ENCODE data around the gene SEMA5B. TPM values are rescaled to one million over a fixed set of nuclear protein-coding genes. Genes with fewer than 3 reads are reported as not detected.

Gene SEMA5B
- total and polyA plus RNA-seq, 2 donors (not counting 1 experiment from before 2014, with no cell fraction given): not detected

DNA sequence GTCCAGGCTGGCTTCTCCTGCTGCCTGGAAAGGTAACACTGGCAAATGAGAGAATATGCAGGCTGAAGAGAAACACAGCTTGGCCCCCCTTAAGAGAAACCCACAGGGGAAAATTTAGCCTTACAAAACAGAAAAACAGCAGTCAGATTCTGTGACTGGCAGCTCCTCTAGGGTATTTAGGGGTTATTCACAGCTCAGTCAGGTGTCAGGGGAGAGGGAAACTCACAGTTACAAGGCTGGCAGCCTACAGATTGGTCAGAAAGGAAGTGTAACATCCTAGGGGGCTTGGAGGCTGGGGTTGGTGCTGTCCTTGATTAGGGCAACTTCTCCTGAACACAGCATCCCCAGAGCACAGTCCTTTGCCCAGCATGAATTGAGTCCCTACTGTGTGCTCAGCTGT, 81.4 kb downstream of the SEMA5B start:
- Histone ChIP-seq H3K27me3 (replicated peaks in 1 of 4; ENCODE audit: control extremely low read depth in 1 of 4, control insufficient read depth in 3 of 4, insufficient read depth in 4 of 4, low read length in 3 of 4) (peaks cover 0 to 5% (median 1%) of the 10 kb centered on the region in 4 experiments), H3K36me3 (replicated peaks in 1 of 2; ENCODE audit: control extremely low read depth in 1 of 2, control insufficient read depth in 1 of 2, extremely low read depth in 1 of 2, insufficient read depth in 2 of 2, low read length in 1 of 2) (no peaks in the 10 kb centered on the region), H3K9me3 (ENCODE audit: control extremely low read depth in 1 of 3, control insufficient read depth in 2 of 3, insufficient read depth in 1 of 3, low read length in 2 of 3) (no peaks in the 10 kb centered on the region), H3K4me2 (replicated peaks; ENCODE audit: low read depth, low read length, poor library complexity, severe bottlenecking) (no peak overlapping the region), H2AFZ (ENCODE audit: insufficient read depth, low read depth, low read length, poor library complexity, severe bottlenecking) (no peak overlapping the region), H3K4me1 (ENCODE audit: control insufficient read depth in 2 of 2, insufficient read depth in 2 of 2, low read length in 2 of 2) (peaks cover 15 to 20% of the 10 kb centered on the region in 2 donors), H4K20me1 (ENCODE audit: control insufficient read depth, insufficient read depth, low read length, poor library complexity, severe bottlenecking) (no peaks in the 10 kb centered on the region), H3K27ac (ENCODE audit: low read length in 2 of 2) (no peak overlapping the region), H3K9ac (ENCODE audit: low read length) (no peak overlapping the region), H3K4me3 (ENCODE audit: control extremely low read depth in 1 of 5, extremely low read depth in 1 of 5, insufficient read depth in 1 of 5, low read depth in 2 of 5, low read length in 4 of 5) (no peak overlapping the region), H3K79me2 (ENCODE audit: control insufficient read depth, insufficient read depth, low read length) (no peaks in the 10 kb centered on the region)
- TF ChIP-seq, protein P1, sequence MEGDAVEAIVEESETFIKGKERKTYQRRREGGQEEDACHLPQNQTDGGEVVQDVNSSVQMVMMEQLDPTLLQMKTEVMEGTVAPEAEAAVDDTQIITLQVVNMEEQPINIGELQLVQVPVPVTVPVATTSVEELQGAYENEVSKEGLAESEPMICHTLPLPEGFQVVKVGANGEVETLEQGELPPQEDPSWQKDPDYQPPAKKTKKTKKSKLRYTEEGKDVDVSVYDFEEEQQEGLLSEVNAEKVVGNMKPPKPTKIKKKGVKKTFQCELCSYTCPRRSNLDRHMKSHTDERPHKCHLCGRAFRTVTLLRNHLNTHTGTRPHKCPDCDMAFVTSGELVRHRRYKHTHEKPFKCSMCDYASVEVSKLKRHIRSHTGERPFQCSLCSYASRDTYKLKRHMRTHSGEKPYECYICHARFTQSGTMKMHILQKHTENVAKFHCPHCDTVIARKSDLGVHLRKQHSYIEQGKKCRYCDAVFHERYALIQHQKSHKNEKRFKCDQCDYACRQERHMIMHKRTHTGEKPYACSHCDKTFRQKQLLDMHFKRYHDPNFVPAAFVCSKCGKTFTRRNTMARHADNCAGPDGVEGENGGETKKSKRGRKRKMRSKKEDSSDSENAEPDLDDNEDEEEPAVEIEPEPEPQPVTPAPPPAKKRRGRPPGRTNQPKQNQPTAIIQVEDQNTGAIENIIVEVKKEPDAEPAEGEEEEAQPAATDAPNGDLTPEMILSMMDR (IDR thresholded peaks at IDR 0.05): no peak
- no peak for TF ChIP-seq EZH2 (IDR thresholded peaks at IDR 0.05; ENCODE audit: borderline replicate concordance, insufficient read depth, low read depth, low read length, poor library complexity, severe bottlenecking)
- no peak overlapping the region for H3K27ac Mint-ChIP-seq
- no peak overlapping the region for H3K4me3 Mint-ChIP-seq
- no peak for ATAC-seq (ENCODE audit: low read depth)
- intact Hi-C loops (cut with micrococcal nuclease): no loop called here
- ChIA-PET POLR2A (no interaction called here), CTCF (interaction anchor here (0.6 to 2.2 kb wide), 2 partner anchors 45 to 82 kb away, joined by 3 to 6 read pairs; no protein-coding TSS in a partner anchor)
- DNase-seq: no peak
- H3K27me3 Mint-ChIP-seq: no peaks in the 10 kb centered on the region
- H3K4me1 Mint-ChIP-seq: peaks cover 13% of the 10 kb centered on the region
- H3K9me3 Mint-ChIP-seq (ENCODE audit: insufficient read depth): no peaks in the 10 kb centered on the region

DNA sequence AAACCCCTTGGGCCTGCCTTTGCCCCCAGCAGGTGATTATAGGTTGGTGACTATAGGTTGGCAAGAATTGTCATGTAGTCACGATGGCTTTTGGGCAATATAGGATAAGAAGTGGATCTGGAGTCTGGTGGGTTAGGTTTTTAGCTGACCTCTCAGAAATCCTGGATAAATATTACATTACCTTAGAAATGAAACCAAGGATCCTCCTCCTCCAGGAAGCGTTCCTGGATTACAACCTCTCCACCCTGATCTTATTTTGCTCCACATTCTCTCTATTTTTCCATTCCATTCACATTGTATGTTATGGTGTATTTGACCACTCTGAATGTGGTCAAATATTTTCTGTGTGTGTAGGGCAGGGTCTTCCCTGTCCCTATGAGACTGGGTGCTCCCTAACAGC, 82.3 kb downstream of the SEMA5B start:
- no peak overlapping the region for H3K27ac Mint-ChIP-seq
- no CpG with 5 or more reads among the region's 2 CpGs for WGBS (ENCODE audit: insufficient coverage)
- ChIA-PET POLR2A (no interaction called here), CTCF (interaction anchor here (0.6 to 2.2 kb wide), 3 partner anchors 44 to 100 kb away, joined by 3 to 6 read pairs (median 3); no protein-coding TSS in a partner anchor)
- H3K4me1 Mint-ChIP-seq: peaks cover 16% of the 10 kb centered on the region
- H3K4me1 ChIP-seq (ENCODE audit: control insufficient read depth in 2 of 2, insufficient read depth in 2 of 2, low read length in 2 of 2): peaks cover 15 to 21% of the 10 kb centered on the region in 2 donors
- DNase-seq (no peak), ATAC-seq (ENCODE audit: low read depth) (no peak)
- no peaks in the 10 kb centered on the region for H3K36me3 ChIP-seq (replicated peaks in 1 of 2; ENCODE audit: control extremely low read depth in 1 of 2, control insufficient read depth in 1 of 2, extremely low read depth in 1 of 2, insufficient read depth in 2 of 2, low read length in 1 of 2)
- no peak overlapping the region for H3K4me3 Mint-ChIP-seq
- H3K27me3 Mint-ChIP-seq: no peaks in the 10 kb centered on the region
- H3K9ac ChIP-seq (ENCODE audit: low read length): no peak overlapping the region
- intact Hi-C loops (cut with micrococcal nuclease): no loop called here
- TF ChIP-seq EZH2 (IDR thresholded peaks at IDR 0.05; ENCODE audit: borderline replicate concordance, insufficient read depth, low read depth, low read length, poor library complexity, severe bottlenecking): no peak
- TF ChIP-seq, protein P1 (IDR thresholded peaks at IDR 0.05): no peak
- H2AFZ ChIP-seq (ENCODE audit: insufficient read depth, low read depth, low read length, poor library complexity, severe bottlenecking): no peak overlapping the region
- H4K20me1 ChIP-seq (ENCODE audit: control insufficient read depth, insufficient read depth, low read length, poor library complexity, severe bottlenecking): no peaks in the 10 kb centered on the region
- H3K27ac ChIP-seq (ENCODE audit: low read length in 2 of 2): no peak overlapping the region
- peaks cover 0 to 5% (median 1%) of the 10 kb centered on the region in 4 experiments for H3K27me3 ChIP-seq (replicated peaks in 1 of 4; ENCODE audit: control extremely low read depth in 1 of 4, control insufficient read depth in 3 of 4, insufficient read depth in 4 of 4, low read length in 3 of 4)
- no peak overlapping the region for H3K4me2 ChIP-seq (replicated peaks; ENCODE audit: low read depth, low read length, poor library complexity, severe bottlenecking)
- H3K79me2 ChIP-seq (ENCODE audit: control insufficient read depth, insufficient read depth, low read length): no peaks in the 10 kb centered on the region
- no peaks in the 10 kb centered on the region for H3K9me3 ChIP-seq (ENCODE audit: control extremely low read depth in 1 of 3, control insufficient read depth in 2 of 3, insufficient read depth in 1 of 3, low read length in 2 of 3)
- H3K9me3 Mint-ChIP-seq (ENCODE audit: insufficient read depth): no peaks in the 10 kb centered on the region
- no peak overlapping the region for H3K4me3 ChIP-seq (ENCODE audit: control extremely low read depth in 1 of 5, extremely low read depth in 1 of 5, insufficient read depth in 1 of 5, low read depth in 2 of 5, low read length in 4 of 5)
